Keratinocyte (primary cell): Measurements from ENCODE around the gene EFHD2. TPM values are rescaled to one million over a fixed set of nuclear protein-coding genes. Genes with fewer than 3 reads are reported as not detected.
"Not testable (repeated sequence)": the region's sequence is repeated elsewhere in the genome, so short reads cannot be mapped to it uniquely, and the experiment has no call there.

ENCODE experiments used
- DNase-seq: peaks from one replicate; pipeline ENCODE4 v3.0.0-alpha.2; 2011; ENCODE audit warnings: low read depth, missing footprints, low spot score
- FAIRE-seq: peaks from 2 replicates; lab custom pipeline; 2011; peaks lifted over from hg19 to GRCh38; lab: Jason Lieb, UNC
- H2AFZ ChIP-seq: 2 replicates; pipeline ENCODE4 v1.6.0; 2012; ENCODE audit warnings: low read length, control low read depth, inconsistent platforms; ENCODE audit not compliant: control insufficient read depth
- H3K27ac ChIP-seq: 2 replicates; pipeline ENCODE4 v1.5.1; 2011; ENCODE audit warnings: low read length; ENCODE audit not compliant: control insufficient read depth, insufficient read depth
- H3K27me3 ChIP-seq: 3 replicates; pipeline ENCODE4 v1.6.0; 2011; ENCODE audit warnings: low read length; ENCODE audit not compliant: control insufficient read depth, insufficient read depth; ENCODE audit errors: extremely low read depth
- H3K36me3 ChIP-seq, 2 experiments: 2 replicates in 1 of 2; 3 replicates in 1 of 2; pipeline ENCODE4 v1.5.1; 2011; ENCODE audit warnings: low read length in 2 of 2, mild to moderate bottlenecking in 1 of 2; ENCODE audit not compliant: control insufficient read depth in 2 of 2, insufficient read depth in 2 of 2; ENCODE audit errors: extremely low read depth in 1 of 2
- H3K4me1 ChIP-seq: 3 replicates; pipeline ENCODE4 v1.5.1; 2011; ENCODE audit warnings: low read length; ENCODE audit not compliant: control insufficient read depth, insufficient read depth; ENCODE audit errors: extremely low read depth
- H3K4me2 ChIP-seq: 3 replicates; pipeline ENCODE4 v1.6.0; 2011; ENCODE audit warnings: low read depth, low read length; ENCODE audit not compliant: control insufficient read depth, insufficient read depth; ENCODE audit errors: extremely low read depth
- H3K4me3 ChIP-seq, 3 experiments: fragments of 200-600 bp in 1 of 3; sonication (generic) in 1 of 3; 2 replicates in 2 of 3; 3 replicates in 1 of 3; pipeline ENCODE4 v1.5.1; 2011 to 2016; ENCODE audit warnings: low read length in 3 of 3, mild to moderate bottlenecking in 3 of 3, control low read depth in 2 of 3, inconsistent platforms in 1 of 3, low read depth in 1 of 3, mixed read lengths in 1 of 3, mixed run types in 1 of 3, moderate library complexity in 1 of 3; ENCODE audit not compliant: control insufficient read depth in 2 of 3, insufficient read depth in 2 of 3; ENCODE audit errors: extremely low read depth in 1 of 3
- H3K79me2 ChIP-seq: 2 replicates; pipeline ENCODE4 v1.6.0; 2012; ENCODE audit warnings: low read length; ENCODE audit not compliant: control insufficient read depth, insufficient read depth
- H3K9ac ChIP-seq: 3 replicates; pipeline ENCODE4 v1.6.0; 2011; ENCODE audit warnings: low read length; ENCODE audit not compliant: control insufficient read depth, insufficient read depth; ENCODE audit errors: extremely low read depth
- H3K9me1 ChIP-seq: 3 replicates; pipeline ENCODE4 v1.6.0; 2011; ENCODE audit warnings: low read length; ENCODE audit not compliant: control insufficient read depth, insufficient read depth; ENCODE audit errors: extremely low read depth
- H3K9me3 ChIP-seq: 2 replicates; pipeline ENCODE4 v1.5.1; 2012; ENCODE audit warnings: low read depth, low read length; ENCODE audit not compliant: control insufficient read depth
- H4K20me1 ChIP-seq: 3 replicates; pipeline ENCODE4 v1.6.0; 2011; ENCODE audit warnings: low read length; ENCODE audit not compliant: control insufficient read depth, insufficient read depth; ENCODE audit errors: extremely low read depth
- CTCF ChIP-seq, 3 experiments: IDR thresholded peaks in 1 of 3; conservative IDR thresholded peaks in 1 of 3; optimal IDR thresholded peaks in 1 of 3; 2 replicates in 2 of 3; 3 replicates in 1 of 3; pipeline versions ENCODE3 to v1.5.1; 2011; ENCODE audit warnings: low read length in 3 of 3, mild to moderate bottlenecking in 3 of 3, moderate library complexity in 2 of 3, control low read depth in 1 of 3, inconsistent platforms in 1 of 3; ENCODE audit not compliant: insufficient read depth in 2 of 3; ENCODE audit errors: extremely low read depth in 1 of 3
- EZH2 ChIP-seq: IDR thresholded peaks from one replicate; pipeline ENCODE4 v1.6.1; 2012; ENCODE audit warnings: inconsistent platforms, mild to moderate bottlenecking, low read length, moderate library complexity
- dilution Hi-C: fragments of 300-500 bp; cut with MboI; formaldehyde crosslinking; loops from one replicate; pipeline ENCODE4 v1.7.0; 2020; ENCODE audit warnings: low sequenced_read_pairs; ENCODE audit not compliant: extremely low pct_ligation_motif_present
- polyA plus RNA-seq, 5 experiments: library from polyadenylated mRNA; depleted of rRNA in 3 of 5; stranded (reverse) in 3 of 5; stranded (forward) in 1 of 5; unstranded in 1 of 5; fragments of >200 nt; gene quantifications; 1 replicate in 1 of 5; 2 replicates in 3 of 5; 3 replicates in 1 of 5; pipeline versions ENCODE4 v1.2.1 to v1.2.3, GENCODE V29; 2011 to 2012; ENCODE audit warnings: missing spikeins in 2 of 5, low read depth in 1 of 5, low replicate concordance in 1 of 5

The EFHD2 gene
- polyA plus RNA-seq, 1 donor (not counting 4 experiments of a cell fraction or from before 2014, with no cell fraction given), result 47.6 TPM

- no peaks in the 10 kb centered on the region for H3K36me3 ChIP-seq
- DNase-seq (no peak), FAIRE-seq (no peak)
- H3K4me2 ChIP-seq, result no peak overlapping the region
- no peaks in the 10 kb centered on the region for H3K9me1 ChIP-seq
- dilution Hi-C loops, result no loop called here
- no peak for TF ChIP-seq CTCF (optimal IDR thresholded peaks at IDR 0.05 in 1 of 3, IDR thresholded peaks at IDR 0.05 in 1 of 3, conservative IDR thresholded peaks at IDR 0.05 in 1 of 3; ENCODE audit: extremely low read depth in 1 of 3, insufficient read depth in 2 of 3, low read length in 3 of 3)
- no peak for TF ChIP-seq EZH2
- H3K9me3 ChIP-seq, result no peaks in the 10 kb centered on the region
- H3K9ac ChIP-seq, result no peak overlapping the region
- no peak overlapping the region for H2AFZ ChIP-seq
- no peak overlapping the region for H3K4me3 ChIP-seq
- H3K4me1 ChIP-seq, result peaks cover 7% of the 10 kb centered on the region
- no peak overlapping the region for H3K27ac ChIP-seq
- no peaks in the 10 kb centered on the region for H3K27me3 ChIP-seq
- no peaks in the 10 kb centered on the region for H3K79me2 ChIP-seq
- H4K20me1 ChIP-seq, result no peaks in the 10 kb centered on the region
Observed at GRCh38 chr1:15459771-15460707, 50.4 kb downstream of the EFHD2 start.

DNA sequence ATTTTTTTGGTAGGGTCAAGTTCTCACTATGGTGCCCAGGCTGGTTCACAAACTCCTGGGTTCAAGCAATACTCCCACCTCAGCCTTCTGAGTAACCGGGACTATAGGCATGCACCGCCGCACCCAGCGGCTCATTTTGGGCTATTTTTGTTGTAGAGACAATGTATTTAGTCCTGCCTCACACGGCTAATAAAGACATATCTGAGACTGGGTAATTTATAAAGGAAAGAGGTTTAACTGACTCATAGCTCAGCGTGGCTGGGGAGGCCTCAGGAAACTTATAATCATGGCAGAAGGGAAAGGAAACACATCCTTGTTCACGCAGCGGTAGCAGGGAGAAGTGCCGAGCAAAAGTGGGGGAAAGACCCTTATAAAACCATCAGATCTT lies 51.0 kb downstream of the EFHD2 start:
- no peaks in the 10 kb centered on the region for H3K9me1 ChIP-seq
- no peak overlapping the region for H3K27ac ChIP-seq
- no peak for TF ChIP-seq CTCF (optimal IDR thresholded peaks at IDR 0.05 in 1 of 3, IDR thresholded peaks at IDR 0.05 in 1 of 3, conservative IDR thresholded peaks at IDR 0.05 in 1 of 3; ENCODE audit: extremely low read depth in 1 of 3, insufficient read depth in 2 of 3, low read length in 3 of 3)
- TF ChIP-seq EZH2, result no peak
- H3K4me1 ChIP-seq, result peaks cover 7% of the 10 kb centered on the region
- no peak overlapping the region for H3K4me3 ChIP-seq
- H3K9me3 ChIP-seq, result no peaks in the 10 kb centered on the region
- no peaks in the 10 kb centered on the region for H4K20me1 ChIP-seq
- no peaks in the 10 kb centered on the region for H3K79me2 ChIP-seq
- H3K27me3 ChIP-seq, result no peaks in the 10 kb centered on the region
- no peak overlapping the region for H3K9ac ChIP-seq
- DNase-seq (no peak), FAIRE-seq (no peak)
- no peak overlapping the region for H3K4me2 ChIP-seq
- dilution Hi-C loops, result no loop called here
- H2AFZ ChIP-seq, result no peak overlapping the region
- H3K36me3 ChIP-seq, result no peaks in the 10 kb centered on the region

GRCh38 chr1:15463064-15463800 lies 53.5 kb downstream of the EFHD2 start:
- H3K9me3 ChIP-seq, H4K20me1 ChIP-seq, H3K9me1 ChIP-seq, H3K4me2 ChIP-seq, DNase-seq, H3K27ac ChIP-seq, H3K4me3 ChIP-seq, H3K79me2 ChIP-seq, H3K27me3 ChIP-seq, H3K36me3 ChIP-seq, H3K4me1 ChIP-seq, H3K9ac ChIP-seq, H2AFZ ChIP-seq, dilution Hi-C loops: not testable (repeated sequence)
- FAIRE-seq, result peak; percentile 32
